ENCODE data around the gene ARHGAP5. TPM values are rescaled to one million over a fixed set of nuclear protein-coding genes. Genes with fewer than 3 reads are reported as not detected.

ARHGAP5 gene
- total and polyA plus RNA-seq, 2 donors from 2014 or later: 17.7 to 142 TPM

DNA sequence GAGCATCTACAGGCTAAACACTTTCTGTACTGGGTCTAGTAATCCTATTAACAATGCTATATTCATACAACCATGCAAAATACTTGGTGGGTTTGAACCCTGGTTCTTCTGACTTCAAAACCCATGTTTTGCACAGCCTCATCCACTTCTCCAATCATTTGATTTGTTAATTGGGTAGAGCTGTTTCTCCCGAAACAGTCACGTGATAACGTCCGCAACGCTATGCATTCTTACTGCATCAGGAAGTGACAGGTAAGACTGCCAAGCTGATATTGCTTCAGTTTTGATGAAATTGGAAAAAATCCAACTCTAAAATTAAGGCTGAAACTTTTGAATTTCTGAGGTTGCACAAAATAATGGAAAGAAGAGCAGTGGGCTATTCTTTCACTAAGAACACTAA is 94.4 kb downstream of the ARHGAP5 start:
- Histone ChIP-seq H3K27ac (ENCODE audit: low read depth in 2 of 2, low read length in 2 of 2) (no peak overlapping the region), H3K4me3 (ENCODE audit: low read length in 3 of 3) (no peak overlapping the region), H3K36me3 (ENCODE audit: control insufficient read depth in 2 of 3, insufficient read depth in 3 of 3, low read length in 3 of 3) (no peaks in the 10 kb centered on the region), H3K9me3 (ENCODE audit: control insufficient read depth in 2 of 3, insufficient read depth in 1 of 3, low read length in 3 of 3) (no peaks in the 10 kb centered on the region), H3K27me3 (ENCODE audit: control insufficient read depth, insufficient read depth, low read length) (no peaks in the 10 kb centered on the region), H3K9ac (ENCODE audit: low read length in 3 of 3) (no peak overlapping the region), H3K4me1 (ENCODE audit: control insufficient read depth in 2 of 3, insufficient read depth in 2 of 3, low read depth in 1 of 3, low read length in 3 of 3) (no peaks in the 10 kb centered on the region)
- DNase-seq (no peak), FAIRE-seq (no peak)
- intact Hi-C loops (cut with DNase I): no loop called here
- TF ChIP-seq, protein P1, sequence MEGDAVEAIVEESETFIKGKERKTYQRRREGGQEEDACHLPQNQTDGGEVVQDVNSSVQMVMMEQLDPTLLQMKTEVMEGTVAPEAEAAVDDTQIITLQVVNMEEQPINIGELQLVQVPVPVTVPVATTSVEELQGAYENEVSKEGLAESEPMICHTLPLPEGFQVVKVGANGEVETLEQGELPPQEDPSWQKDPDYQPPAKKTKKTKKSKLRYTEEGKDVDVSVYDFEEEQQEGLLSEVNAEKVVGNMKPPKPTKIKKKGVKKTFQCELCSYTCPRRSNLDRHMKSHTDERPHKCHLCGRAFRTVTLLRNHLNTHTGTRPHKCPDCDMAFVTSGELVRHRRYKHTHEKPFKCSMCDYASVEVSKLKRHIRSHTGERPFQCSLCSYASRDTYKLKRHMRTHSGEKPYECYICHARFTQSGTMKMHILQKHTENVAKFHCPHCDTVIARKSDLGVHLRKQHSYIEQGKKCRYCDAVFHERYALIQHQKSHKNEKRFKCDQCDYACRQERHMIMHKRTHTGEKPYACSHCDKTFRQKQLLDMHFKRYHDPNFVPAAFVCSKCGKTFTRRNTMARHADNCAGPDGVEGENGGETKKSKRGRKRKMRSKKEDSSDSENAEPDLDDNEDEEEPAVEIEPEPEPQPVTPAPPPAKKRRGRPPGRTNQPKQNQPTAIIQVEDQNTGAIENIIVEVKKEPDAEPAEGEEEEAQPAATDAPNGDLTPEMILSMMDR (IDR thresholded peaks at IDR 0.05; ENCODE audit: borderline replicate concordance, extremely low read depth, insufficient read depth): no peak

DNA sequence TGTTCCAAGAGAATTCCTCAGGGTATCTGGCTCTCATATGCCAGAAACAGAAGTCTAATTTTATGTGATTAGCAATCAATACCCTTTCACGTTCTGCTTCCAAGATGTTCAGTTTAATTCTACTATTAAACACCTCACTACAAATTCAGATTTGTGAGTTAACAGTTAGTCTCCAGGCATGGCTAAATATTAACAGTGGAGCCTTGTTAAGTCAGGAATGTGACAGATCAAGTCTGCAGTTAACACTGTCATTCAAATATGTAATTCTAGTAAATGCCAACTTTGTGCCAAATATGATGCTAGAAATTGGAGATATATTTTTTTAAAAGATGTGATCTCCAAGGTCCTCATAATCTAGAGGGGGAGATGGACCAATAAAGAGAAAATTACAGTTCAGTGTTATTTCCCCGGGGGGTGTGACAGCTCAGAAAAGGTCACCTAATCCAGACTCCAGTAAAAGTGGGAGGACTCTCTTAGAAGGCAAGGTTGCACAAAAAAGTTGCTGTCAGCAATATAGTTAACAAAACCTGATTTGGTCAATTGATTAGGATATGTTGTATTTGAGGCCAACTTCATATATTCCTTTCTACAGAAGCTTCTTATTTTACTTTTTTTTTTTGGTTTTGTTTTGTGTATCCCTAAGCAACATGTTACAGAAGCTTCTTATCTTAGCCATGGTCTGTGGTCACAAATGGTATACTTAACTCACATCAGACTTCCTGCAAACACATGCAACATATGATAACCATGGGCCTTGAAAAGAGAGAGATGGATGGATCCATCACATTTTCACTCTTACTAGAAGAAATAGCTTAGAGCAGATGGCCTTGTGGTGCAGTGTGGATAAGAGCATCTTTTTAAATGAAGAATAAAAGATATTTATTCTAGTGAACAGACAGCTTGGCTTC is 106.3 kb downstream of the ARHGAP5 start:
- FAIRE-seq (no peak), DNase-seq (peak in 2 of 5 donors; percentile 48 to 58)
- H3K4me3 ChIP-seq (ENCODE audit: low read length in 3 of 3): no peak overlapping the region
- H3K9ac ChIP-seq (ENCODE audit: low read length in 3 of 3): no peak overlapping the region
- no peaks in the 10 kb centered on the region for H3K4me1 ChIP-seq (ENCODE audit: control insufficient read depth in 2 of 3, insufficient read depth in 2 of 3, low read depth in 1 of 3, low read length in 3 of 3)
- H3K27ac ChIP-seq (ENCODE audit: low read depth in 2 of 2, low read length in 2 of 2): no peak overlapping the region
- TF ChIP-seq, protein P1 (IDR thresholded peaks at IDR 0.05; ENCODE audit: borderline replicate concordance, extremely low read depth, insufficient read depth): no peak
- H3K36me3 ChIP-seq (ENCODE audit: control insufficient read depth in 2 of 3, insufficient read depth in 3 of 3, low read length in 3 of 3): no peaks in the 10 kb centered on the region
- peaks cover 0 to 5% (median 2%) of the 10 kb centered on the region in 3 donors for H3K9me3 ChIP-seq (ENCODE audit: control insufficient read depth in 2 of 3, insufficient read depth in 1 of 3, low read length in 3 of 3)
- intact Hi-C loops (cut with DNase I): no loop called here
- H3K27me3 ChIP-seq (ENCODE audit: control insufficient read depth, insufficient read depth, low read length): no peaks in the 10 kb centered on the region

DNA sequence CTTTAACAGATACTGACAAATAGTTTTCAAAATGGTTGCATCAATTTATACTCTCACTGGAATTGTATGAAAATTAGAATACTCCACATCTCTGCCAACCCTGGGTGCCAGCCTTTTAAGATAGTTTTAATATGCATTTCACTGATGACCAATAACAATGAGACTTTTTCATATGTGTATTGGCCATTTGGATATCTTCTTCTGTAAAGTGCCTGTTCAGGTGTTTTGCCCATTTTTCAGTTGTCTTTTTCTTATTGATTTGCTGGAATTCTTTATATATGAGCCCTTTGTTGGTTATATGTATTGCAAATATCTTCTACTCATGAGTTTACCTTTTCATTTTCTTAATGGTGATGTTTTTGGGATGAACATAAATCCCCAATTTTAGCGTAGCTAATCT is 108.0 kb downstream of the ARHGAP5 start:
- no peaks in the 10 kb centered on the region for H3K27me3 ChIP-seq (ENCODE audit: control insufficient read depth, insufficient read depth, low read length)
- no peaks in the 10 kb centered on the region for H3K36me3 ChIP-seq (ENCODE audit: control insufficient read depth in 2 of 3, insufficient read depth in 3 of 3, low read length in 3 of 3)
- no peak for FAIRE-seq
- DNase-seq: no peak
- no peak overlapping the region for H3K9ac ChIP-seq (ENCODE audit: low read length in 3 of 3)
- H3K4me3 ChIP-seq (ENCODE audit: low read length in 3 of 3): no peak overlapping the region
- no peaks in the 10 kb centered on the region for H3K4me1 ChIP-seq (ENCODE audit: control insufficient read depth in 2 of 3, insufficient read depth in 2 of 3, low read depth in 1 of 3, low read length in 3 of 3)
- TF ChIP-seq, protein P1 (IDR thresholded peaks at IDR 0.05; ENCODE audit: borderline replicate concordance, extremely low read depth, insufficient read depth): no peak
- peaks cover 0 to 5% (median 2%) of the 10 kb centered on the region in 3 donors for H3K9me3 ChIP-seq (ENCODE audit: control insufficient read depth in 2 of 3, insufficient read depth in 1 of 3, low read length in 3 of 3)
- intact Hi-C loops (cut with DNase I): no loop called here
- no peak overlapping the region for H3K27ac ChIP-seq (ENCODE audit: low read depth in 2 of 2, low read length in 2 of 2)

Data from kidney (tissue), 14 donors.